Body of pancreas (tissue), 4 donors: ENCODE measurements around the gene VTCN1.

Source experiments
- POLR2A ChIP-seq, 3 donors: fragments of 450-650 bp; IDR thresholded peaks; one replicate each; pipeline ENCODE4 v1.6.1; 2016; ENCODE audit warnings: antibody characterized with exemption in 3 of 3, mild to moderate bottlenecking in 2 of 3
- TF ChIP-seq, protein P1 (sequence below), 7 experiments: fragments of 450-650 bp in 4 of 7; fragments of 200-600 bp in 3 of 7; sonication (generic) in 3 of 7; IDR thresholded peaks; one replicate each; pipeline ENCODE4 v1.5.1; 2016 to 2019; ENCODE audit warnings: antibody characterized with exemption in 7 of 7

DNA sequence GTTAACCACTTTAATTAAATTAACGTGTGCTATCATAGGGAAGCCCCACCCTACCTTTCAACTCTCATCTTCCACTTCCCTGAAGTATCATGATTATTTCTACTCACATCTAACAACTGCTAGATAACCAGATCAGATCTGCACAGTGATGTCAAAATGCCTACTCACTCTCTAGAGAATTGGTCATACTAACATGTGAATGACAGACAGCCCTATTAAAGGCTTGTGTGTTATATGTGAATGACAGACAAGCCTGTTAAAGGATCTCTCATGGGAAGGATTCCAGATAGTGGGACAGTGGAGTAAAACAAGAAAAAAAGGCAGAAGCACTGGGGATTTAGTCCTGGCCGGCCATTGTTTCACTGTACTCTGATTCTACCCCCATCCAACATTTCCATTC is 12.6 kb downstream of the VTCN1 start:
- TF ChIP-seq, protein P1, sequence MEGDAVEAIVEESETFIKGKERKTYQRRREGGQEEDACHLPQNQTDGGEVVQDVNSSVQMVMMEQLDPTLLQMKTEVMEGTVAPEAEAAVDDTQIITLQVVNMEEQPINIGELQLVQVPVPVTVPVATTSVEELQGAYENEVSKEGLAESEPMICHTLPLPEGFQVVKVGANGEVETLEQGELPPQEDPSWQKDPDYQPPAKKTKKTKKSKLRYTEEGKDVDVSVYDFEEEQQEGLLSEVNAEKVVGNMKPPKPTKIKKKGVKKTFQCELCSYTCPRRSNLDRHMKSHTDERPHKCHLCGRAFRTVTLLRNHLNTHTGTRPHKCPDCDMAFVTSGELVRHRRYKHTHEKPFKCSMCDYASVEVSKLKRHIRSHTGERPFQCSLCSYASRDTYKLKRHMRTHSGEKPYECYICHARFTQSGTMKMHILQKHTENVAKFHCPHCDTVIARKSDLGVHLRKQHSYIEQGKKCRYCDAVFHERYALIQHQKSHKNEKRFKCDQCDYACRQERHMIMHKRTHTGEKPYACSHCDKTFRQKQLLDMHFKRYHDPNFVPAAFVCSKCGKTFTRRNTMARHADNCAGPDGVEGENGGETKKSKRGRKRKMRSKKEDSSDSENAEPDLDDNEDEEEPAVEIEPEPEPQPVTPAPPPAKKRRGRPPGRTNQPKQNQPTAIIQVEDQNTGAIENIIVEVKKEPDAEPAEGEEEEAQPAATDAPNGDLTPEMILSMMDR (IDR thresholded peaks at IDR 0.05) = no peak
- TF ChIP-seq POLR2A (IDR thresholded peaks at IDR 0.05) = no peak
